GM12878 (cell line): ENCODE results near the gene DET1.

Source experiments
- BMI1 ChIP-seq: fragments of 450-650 bp; IDR thresholded peaks from 2 replicates; pipeline ENCODE4 v1.6.1; 2016; ENCODE audit warnings: mild to moderate bottlenecking, moderate library complexity, borderline replicate concordance
- CTCF ChIP-seq, 3 experiments: IDR thresholded peaks in 2 of 3; conservative IDR thresholded peaks in 1 of 3; 2 replicates each; pipeline ENCODE4 v1.5.1; 2011; ENCODE audit warnings: low read depth in 3 of 3, low read length in 3 of 3, mild to moderate bottlenecking in 3 of 3, control low read depth in 2 of 3, moderate library complexity in 2 of 3, inconsistent platforms in 1 of 3, mixed read lengths in 1 of 3; ENCODE audit not compliant: control insufficient read depth in 2 of 3, insufficient read depth in 1 of 3; ENCODE audit errors: extremely low read depth in 1 of 3
- JUND ChIP-seq: IDR thresholded peaks from 2 replicates; pipeline ENCODE4 v1.6.1; 2012; ENCODE audit warnings: low read depth, mild to moderate bottlenecking, low read length, improper control_type of control experiment, moderate library complexity
- KDM1A ChIP-seq: fragments of 200-600 bp; sonication (generic); IDR thresholded peaks from 2 replicates; pipeline ENCODE4 v1.6.1; 2016; ENCODE audit warnings: borderline replicate concordance
- KLF5 ChIP-seq: fragments of 450-650 bp; IDR thresholded peaks from 2 replicates; pipeline ENCODE4 v1.6.1; 2014; ENCODE audit warnings: mild to moderate bottlenecking; ENCODE audit not compliant: partially characterized antibody
- MEF2B ChIP-seq: fragments of 450-650 bp; IDR thresholded peaks from 2 replicates; pipeline ENCODE4 v1.6.1; 2018; ENCODE audit warnings: mild to moderate bottlenecking, moderate library complexity; ENCODE audit not compliant: partially characterized antibody, poor library complexity, severe bottlenecking
- PBX3 ChIP-seq: IDR thresholded peaks from 2 replicates; pipeline ENCODE4 v1.6.1; 2011; ENCODE audit warnings: mild to moderate bottlenecking, low read depth, low read length, moderate library complexity; ENCODE audit not compliant: insufficient replicate concordance
- POLR2A ChIP-seq: IDR thresholded peaks from 2 replicates; pipeline ENCODE4 v1.6.1; 2011; ENCODE audit warnings: low read depth, mild to moderate bottlenecking, low read length
- REST ChIP-seq: IDR thresholded peaks from 2 replicates; pipeline ENCODE4 v1.6.1; 2012; ENCODE audit warnings: mild to moderate bottlenecking, low read depth, low read length
- YY1 ChIP-seq: IDR thresholded peaks from 2 replicates; pipeline ENCODE4 v1.6.1; 2011; ENCODE audit warnings: low read depth, mild to moderate bottlenecking, low read length

GRCh38 chr15:88512078-88512477 lies 34.4 kb downstream of the DET1 start:
- TF ChIP-seq POLR2A (no peak), REST (no peak), CTCF (IDR thresholded peaks at IDR 0.05 in 2 of 3, conservative IDR thresholded peaks at IDR 0.05 in 1 of 3; ENCODE audit: control insufficient read depth in 2 of 3, extremely low read depth in 1 of 3, insufficient read depth in 1 of 3, low read depth in 3 of 3, low read length in 3 of 3) (no peak), MEF2B (no peak), KLF5 (no peak), BMI1 (no peak), JUND (no peak), KDM1A (no peak), PBX3 (no peak), YY1 (no peak)
